ENCODE results near the gene SUPT4H1. TPM values are rescaled to one million over a fixed set of nuclear protein-coding genes. Genes with fewer than 3 reads are reported as not detected.
A peak's percentile ranks its signal among the peaks of the same experiment; 100 is the strongest.

Gene SUPT4H1
- total RNA-seq, 2 donors from 2014 or later = 58.1 to 63.0 TPM

GRCh38 chr17:58367461-58367860, 15.5 kb upstream of the SUPT4H1 start:
- no peak for ATAC-seq
- intact Hi-C loops (cut with DNase I, micrococcal nuclease) = no loop called here
- DNase-seq = no peak

GRCh38 chr17:58365980-58366595, 14.1 kb upstream of the SUPT4H1 start:
- ATAC-seq (peak; percentile 16), DNase-seq (no peak)
- intact Hi-C loops (cut with DNase I, micrococcal nuclease) = no loop called here

GRCh38 chr17:58365185-58365979, 13.4 kb upstream of the SUPT4H1 start:
- intact Hi-C loops (cut with DNase I, micrococcal nuclease) = no loop called here
- DNase-seq = no peak
- ATAC-seq = peak; percentile 51

- intact Hi-C loops (cut with DNase I, micrococcal nuclease) = no loop called here
- ATAC-seq (peak; percentile 70), DNase-seq (peak; percentile 58 to 73)
Measured at GRCh38 chr17:58364270-58364942, 12.4 kb upstream of the SUPT4H1 start.

GRCh38 chr17:58363457-58364185, 11.6 kb upstream of the SUPT4H1 start:
- ATAC-seq (no peak), DNase-seq (no peak)
- intact Hi-C loops (cut with DNase I, micrococcal nuclease) = no loop called here

DNA sequence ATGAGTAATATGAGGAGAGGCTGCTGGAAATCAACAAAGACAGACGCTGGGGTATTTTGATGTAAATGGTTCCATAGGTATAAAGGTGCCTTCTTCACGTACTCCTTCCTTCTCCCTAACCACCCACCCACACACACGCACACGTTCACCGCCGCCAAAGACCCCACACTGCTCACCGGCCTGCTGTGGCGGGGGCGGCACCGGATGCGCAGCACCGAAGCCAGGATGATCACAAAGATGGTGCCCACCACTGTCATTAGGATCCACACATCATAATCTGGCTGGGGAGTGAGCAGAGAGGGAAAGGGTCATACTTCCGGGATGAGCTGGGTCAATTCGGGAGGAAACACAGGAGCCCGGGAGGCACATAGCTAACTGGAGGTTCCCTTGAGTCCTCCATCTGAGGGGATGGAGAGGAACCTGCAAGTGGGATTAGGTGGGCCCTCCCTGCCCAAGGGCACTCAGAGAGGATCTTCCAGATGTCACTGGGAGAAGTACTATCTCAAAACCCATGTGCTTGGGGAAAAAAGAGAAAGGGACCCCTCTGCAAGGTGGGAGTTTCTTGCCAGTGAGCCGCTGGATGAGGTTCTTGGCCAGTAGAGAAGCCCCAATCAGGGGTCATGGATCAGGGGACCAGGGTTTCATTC, 10.5 kb upstream of the SUPT4H1 start:
- DNase-seq (no peak), ATAC-seq (no peak)
- intact Hi-C loops (cut with DNase I, micrococcal nuclease) = no loop called here

GRCh38 chr17:58360296-58361063, 8.5 kb upstream of the SUPT4H1 start:
- intact Hi-C loops (cut with DNase I, micrococcal nuclease) = no loop called here
- ATAC-seq (no peak), DNase-seq (no peak)

DNA sequence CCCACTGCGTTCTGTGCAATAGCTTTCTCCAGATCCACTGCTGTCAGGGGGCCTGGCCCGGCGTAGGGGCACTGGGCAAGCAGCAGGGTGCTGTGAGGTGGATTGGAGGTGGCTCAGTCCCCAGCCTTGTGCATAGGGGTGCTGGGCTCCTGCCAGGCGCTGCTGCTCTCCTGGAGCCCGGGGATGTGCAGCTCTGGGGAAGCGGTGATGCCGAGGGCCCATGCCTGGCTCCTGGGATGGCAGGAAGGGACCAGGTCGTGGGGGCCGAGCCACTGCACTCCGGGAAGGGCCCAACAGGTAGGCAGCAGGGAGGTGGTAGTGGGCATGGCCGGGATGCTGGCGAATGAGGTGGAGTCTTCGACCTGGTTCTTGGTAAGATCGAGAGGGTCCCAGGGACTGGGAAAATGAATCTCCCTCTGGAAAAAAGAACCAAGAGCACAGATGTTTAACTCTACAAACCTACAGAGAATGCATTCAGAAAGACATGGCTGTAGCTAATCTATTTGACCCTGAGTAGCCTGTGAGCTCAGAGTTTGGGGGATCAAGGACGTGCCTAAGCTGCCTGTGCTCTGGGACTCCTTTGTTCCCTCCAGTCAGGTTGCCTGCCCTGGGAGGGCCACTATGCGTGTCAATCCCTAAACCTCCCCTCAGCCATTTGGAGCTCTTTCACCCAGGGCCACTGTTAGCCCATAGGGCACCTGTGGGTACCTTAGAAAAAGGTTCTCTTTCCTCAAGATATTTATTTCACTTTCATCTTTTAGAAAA, 6.6 kb upstream of the SUPT4H1 start:
- ATAC-seq = no peak
- intact Hi-C loops (cut with DNase I, micrococcal nuclease) = no loop called here
- DNase-seq = no peak

- DNase-seq (no peak), ATAC-seq (no peak)
- intact Hi-C loops (cut with DNase I, micrococcal nuclease) = no loop called here
Measured at GRCh38 chr17:58357312-58358297, 5.6 kb upstream of the SUPT4H1 start.

GRCh38 chr17:58356231-58356630, 4.2 kb upstream of the SUPT4H1 start:
- no peak for ATAC-seq
- DNase-seq = no peak
- intact Hi-C loops (cut with DNase I, micrococcal nuclease) = no loop called here

GRCh38 chr17:58354541-58355216, 2.7 kb upstream of the SUPT4H1 start:
- ATAC-seq (no peak), DNase-seq (no peak)
- intact Hi-C loops (cut with DNase I, micrococcal nuclease) = no loop called here

DNA sequence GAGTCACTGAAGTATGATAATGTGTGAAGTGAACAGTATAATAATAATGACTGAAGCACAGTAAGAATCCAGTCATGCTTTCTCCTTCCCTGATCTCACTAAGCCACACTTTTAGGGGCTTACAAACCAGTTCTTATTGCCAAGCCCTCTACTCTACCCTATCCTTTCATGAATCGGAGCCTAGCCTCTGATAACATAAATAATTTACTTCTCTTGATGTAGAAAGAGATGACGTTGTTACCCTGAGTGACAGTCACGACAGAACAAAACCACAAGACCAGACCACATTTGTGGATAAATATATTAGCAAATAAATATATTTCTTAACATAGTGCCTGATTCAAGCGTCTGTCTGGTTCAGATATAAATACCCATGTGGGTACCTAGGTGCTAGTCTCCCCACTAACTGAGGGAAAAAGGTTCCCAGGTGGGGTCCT, 1.4 kb upstream of the SUPT4H1 start:
- DNase-seq (no peak), ATAC-seq (no peak)
- intact Hi-C loops (cut with DNase I, micrococcal nuclease) = no loop called here

- intact Hi-C loops (cut with DNase I, micrococcal nuclease) = no loop called here
- peak; percentile 52 for ATAC-seq
- peak; percentile 57 to 61 for DNase-seq
Measured at GRCh38 chr17:58352596-58353388, 791 bp upstream of the SUPT4H1 start.

GRCh38 chr17:58351182-58351581, 819 bp downstream of the SUPT4H1 start:
- intact Hi-C loops (cut with DNase I, micrococcal nuclease) = no loop called here
- ATAC-seq (no peak), DNase-seq (no peak)

DNA sequence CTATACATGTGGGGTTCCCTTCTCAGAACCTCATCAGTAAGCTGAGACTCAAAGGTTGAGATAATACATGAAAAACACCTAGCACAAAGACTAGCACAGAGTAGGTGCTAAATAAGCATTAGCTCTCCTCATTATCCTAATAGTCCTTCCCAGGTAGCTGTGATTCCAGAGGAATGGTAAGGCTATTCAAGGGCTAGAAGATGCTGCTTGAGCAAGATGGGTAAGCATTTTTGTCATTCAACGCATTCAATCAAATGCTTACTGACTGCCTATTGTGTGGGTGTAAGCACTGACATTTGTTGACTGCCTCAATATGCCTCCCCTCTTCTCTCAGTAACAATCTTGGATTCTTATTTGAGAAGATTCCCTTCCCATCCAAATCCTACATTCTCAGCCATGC, 4.0 kb downstream of the SUPT4H1 start:
- intact Hi-C loops (cut with DNase I, micrococcal nuclease) = no loop called here

More for the DNA sequence above, 4.0 kb downstream of the SUPT4H1 start:
- DNase-seq (no peak), ATAC-seq (no peak)

Measured in left colon (tissue), 2 donors.